GM11168 (cell line): ENCODE measurements around the gene PCBP2.
"Not testable (repeated sequence)": the region's sequence is repeated elsewhere in the genome, so short reads cannot be mapped to it uniquely, and the experiment has no call there.

Experiments used
- in situ Hi-C: fragments of 300-500 bp; cut with MboI; formaldehyde crosslinking; loops from one replicate; pipeline ENCODE4 v1.12.0; 2022; ENCODE audit warnings: low sequenced_read_pairs; ENCODE audit not compliant: unreplicated experiment

PCBP2 gene

DNA sequence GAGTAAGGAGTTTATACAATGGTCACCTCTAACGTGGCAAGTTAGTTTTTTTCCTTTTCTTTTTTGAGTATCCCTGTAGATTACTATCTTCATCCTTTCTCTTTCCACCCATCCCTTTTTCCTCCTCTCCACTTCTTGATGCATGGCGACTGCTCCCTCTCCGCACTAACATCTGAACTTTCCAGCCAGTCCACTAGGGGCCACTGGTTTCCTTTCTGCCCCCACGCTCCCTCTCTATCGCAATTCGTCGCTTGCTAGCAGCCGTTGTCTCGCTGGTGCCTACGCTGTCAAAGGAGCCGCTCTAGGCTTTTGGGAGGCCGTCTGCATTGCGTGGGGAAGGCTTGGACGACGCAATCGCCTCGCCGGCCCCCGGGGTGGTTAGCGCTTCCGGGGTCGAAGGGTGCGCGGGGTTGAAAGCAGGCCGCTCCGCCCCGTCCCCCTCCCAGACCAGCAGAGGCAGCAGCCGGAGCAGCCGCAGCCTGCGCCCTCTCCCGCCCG lies at the start of gene PCBP2:
Gene PCBP2 (plus strand): TSS at position 442 of the 498 bp plus-strand sequence. CDS start 2,699 bp downstream, outside the sequence.
- in situ Hi-C loops: no loop called here

GRCh38 chr12:53402351-53402750 lies 49.6 kb upstream of the PCBP2 start:
- in situ Hi-C loops: not testable (repeated sequence)

DNA sequence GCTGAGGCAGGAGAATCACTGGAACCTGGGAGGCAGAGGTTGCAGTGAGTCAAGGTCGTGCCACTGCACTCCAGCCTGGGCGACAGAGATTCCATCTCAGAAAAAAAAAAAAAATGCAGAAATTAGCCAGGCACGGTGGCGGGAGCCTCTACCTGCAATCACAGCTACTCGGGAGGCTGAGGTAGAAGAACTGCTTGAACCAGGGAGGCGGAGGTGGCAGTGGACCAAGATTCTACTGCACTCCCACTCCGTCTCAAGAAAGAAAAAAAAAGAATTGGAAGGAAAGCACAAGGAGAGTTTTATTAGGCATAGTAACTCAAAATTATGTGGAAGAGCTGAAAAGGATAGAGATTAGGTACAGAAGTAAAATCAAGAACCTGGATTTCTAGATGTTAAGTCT lies 49.0 kb upstream of the PCBP2 start:
- in situ Hi-C loops: no loop called here

GRCh38 chr12:53410951-53411350 lies 41.0 kb upstream of the PCBP2 start:
- in situ Hi-C loops: no loop called here

DNA sequence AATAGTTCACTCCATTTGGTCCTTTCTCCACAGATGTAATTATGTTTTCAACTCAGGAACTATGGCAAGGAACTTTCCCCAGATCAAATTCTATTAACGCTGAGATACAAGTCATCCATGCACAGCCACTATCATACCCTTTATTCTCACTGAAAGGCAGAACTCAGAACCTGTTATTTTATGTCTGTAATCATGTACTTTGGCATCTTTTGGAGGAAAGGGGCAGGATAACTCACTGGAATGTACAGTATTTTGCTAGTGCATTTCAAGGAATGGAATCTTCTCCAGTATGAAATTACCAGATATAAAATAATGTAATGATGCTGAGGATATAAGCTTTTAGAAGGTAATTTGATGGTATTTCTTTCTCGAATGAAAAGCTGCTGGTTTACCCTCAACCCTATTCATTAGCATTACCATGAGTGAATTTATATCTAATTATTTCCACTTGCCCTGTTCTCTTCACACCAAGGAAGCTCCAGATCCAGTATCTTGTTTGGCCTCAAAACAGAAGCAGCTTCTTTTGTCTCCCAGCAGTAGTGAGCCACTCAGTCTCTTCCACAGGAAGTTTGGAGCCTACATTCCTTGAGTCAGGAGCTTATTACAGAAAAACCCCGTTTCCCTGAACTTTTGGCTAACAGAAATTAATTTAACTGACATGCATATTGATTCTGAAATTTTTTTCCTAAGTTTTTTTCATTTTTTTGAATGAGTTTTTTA lies 38.3 kb upstream of the PCBP2 start:
- in situ Hi-C loops: no loop called here

DNA sequence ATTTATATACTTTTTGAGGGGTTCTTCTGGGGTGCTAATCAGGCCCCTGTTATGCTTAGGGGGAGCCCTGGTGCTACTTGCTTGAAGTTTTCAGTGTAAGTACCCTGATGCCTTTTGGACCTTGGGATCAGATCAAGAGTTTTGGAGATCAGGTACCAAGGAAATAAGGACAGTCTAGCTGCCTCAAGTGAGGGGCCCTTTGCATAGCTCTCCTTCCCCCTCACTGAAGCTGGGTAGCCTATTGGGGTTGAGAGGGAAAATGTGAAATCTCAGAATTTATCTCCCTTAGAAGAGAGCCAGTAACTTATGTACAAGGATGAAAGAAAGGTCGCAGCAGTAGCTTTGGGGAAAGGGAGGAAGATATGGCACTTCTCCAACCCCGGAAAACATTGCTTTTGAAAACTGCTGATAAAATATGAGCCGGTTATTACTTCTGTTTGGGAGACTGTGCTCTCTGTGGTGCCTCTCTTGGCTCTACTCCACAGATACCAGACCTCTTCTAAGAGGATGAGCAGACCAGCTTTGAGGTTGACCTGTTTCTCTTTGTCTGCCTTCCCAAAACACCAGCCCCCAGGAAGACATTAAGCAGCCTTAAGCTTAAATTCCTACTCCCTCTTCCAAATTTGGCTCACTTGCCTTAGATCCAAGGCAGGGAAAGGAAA lies 37.0 kb upstream of the PCBP2 start:
- in situ Hi-C loops: loop anchor here (5.0 kb wide), 1 partner anchor 63 kb away; no protein-coding TSS in a partner anchor

DNA sequence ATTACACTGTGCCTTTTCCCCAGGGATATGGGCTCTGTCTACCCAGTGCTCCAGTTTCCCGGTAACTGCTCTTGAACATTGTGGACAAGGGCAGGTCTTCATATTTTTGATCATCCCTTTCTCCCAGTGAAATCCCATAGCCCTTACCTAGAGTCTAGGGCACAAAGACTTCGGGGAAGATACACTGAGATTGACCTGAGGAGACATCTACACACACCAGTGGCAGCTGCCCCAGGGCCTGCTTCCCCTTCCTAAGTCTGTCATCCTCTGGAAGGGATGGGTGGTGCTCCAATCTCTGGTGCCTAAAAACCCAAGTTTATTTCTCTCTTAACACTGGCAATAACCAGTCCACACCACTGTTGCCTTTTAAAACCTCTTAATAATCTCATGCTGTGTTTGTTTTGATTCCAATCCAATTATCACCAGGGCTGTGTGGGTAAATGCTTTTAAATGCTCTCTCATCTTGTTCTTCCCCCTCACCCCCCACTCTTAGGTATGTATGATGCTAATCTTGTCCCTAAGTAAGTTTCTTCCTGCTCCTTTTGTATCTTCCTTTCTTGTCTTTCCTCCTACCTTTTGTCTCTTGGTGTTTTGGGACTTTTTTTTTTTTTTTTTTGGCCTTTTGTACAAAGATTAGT lies 36.0 kb upstream of the PCBP2 start:
- in situ Hi-C loops: loop anchor here (5.0 kb wide), 1 partner anchor 64 kb away; no protein-coding TSS in a partner anchor

GRCh38 chr12:53417291-53417816 lies 34.5 kb upstream of the PCBP2 start:
- in situ Hi-C loops: loop anchor here (5.0 kb wide), 1 partner anchor 65 kb away; no protein-coding TSS in a partner anchor

DNA sequence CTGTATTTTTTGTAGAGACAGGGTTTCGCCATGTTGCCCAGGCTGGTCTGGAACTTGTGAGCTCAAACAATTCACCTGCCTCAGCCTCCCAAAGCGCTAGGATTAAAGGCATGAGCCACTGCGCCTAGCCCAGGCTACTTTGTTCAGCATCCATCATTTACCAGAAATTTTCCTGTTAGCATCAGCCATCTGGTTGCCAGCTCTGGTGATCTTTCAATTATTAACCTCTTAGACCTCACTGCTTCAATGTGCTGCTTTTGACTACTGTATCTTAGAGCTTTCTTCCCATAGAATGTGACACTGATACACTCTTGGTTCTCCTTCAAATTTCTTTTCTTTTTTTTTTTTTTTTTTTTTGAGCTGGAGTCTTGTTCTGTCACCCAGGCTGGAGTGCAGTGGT lies 33.7 kb upstream of the PCBP2 start:
- in situ Hi-C loops: loop anchor here (5.0 kb wide), 1 partner anchor 66 kb away; no protein-coding TSS in a partner anchor

- in situ Hi-C loops: loop anchor here (5.0 kb wide), 1 partner anchor 67 kb away; no protein-coding TSS in a partner anchor
Observed at GRCh38 chr12:53419756-53420155, 32.1 kb upstream of the PCBP2 start.

DNA sequence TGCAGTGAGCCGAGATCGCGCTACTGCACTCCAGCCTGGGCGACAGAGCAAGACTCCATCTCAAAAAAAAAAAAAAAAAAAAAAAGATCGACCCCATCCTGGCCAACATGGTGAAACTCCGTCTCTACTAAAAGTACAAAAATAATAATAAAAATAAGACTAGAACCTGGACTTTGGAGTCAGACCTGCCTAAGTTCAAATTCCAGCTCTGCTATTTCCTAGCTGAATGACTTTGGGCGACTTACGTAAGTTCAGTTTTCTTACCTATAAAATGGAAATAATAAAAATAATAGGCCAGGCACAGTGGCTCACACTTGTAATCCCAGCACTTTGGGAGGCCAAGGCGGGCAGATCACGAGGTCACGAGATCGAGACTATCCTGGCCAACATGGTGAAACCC lies 29.7 kb upstream of the PCBP2 start:
- in situ Hi-C loops: not testable (repeated sequence)

GRCh38 chr12:53423597-53423996 lies 28.3 kb upstream of the PCBP2 start, which contains the start of gene AMHR2:
AMHR2 (plus strand) TSS chr12:53423855; CDS start chr12:53423935, 80 bp downstream.
- in situ Hi-C loops: no loop called here

GRCh38 chr12:53424626-53425514 lies 27.0 kb upstream of the PCBP2 start:
- in situ Hi-C loops: no loop called here

- in situ Hi-C loops: no loop called here
Observed at GRCh38 chr12:53425515-53426150, 26.3 kb upstream of the PCBP2 start.

GRCh38 chr12:53427905-53428594 lies 23.9 kb upstream of the PCBP2 start:
- in situ Hi-C loops: no loop called here

GRCh38 chr12:53428741-53429140 lies 23.2 kb upstream of the PCBP2 start:
- in situ Hi-C loops: no loop called here

- in situ Hi-C loops: no loop called here
Observed at GRCh38 chr12:53430116-53430515, 21.8 kb upstream of the PCBP2 start.

GRCh38 chr12:53431187-53431586 lies 20.7 kb upstream of the PCBP2 start:
- in situ Hi-C loops: no loop called here
